Panc1 (cell line): ENCODE data around the gene PCNT.

ENCODE experiments used
- CTCF ChIP-seq: fragments of 450-650 bp; IDR thresholded peaks from 2 replicates; pipeline ENCODE4 v1.5.1; 2017; ENCODE audit warnings: mild to moderate bottlenecking
- POLR2AphosphoS5 ChIP-seq: IDR thresholded peaks from 2 replicates; pipeline ENCODE4 v1.6.1; 2012; ENCODE audit warnings: mild to moderate bottlenecking, low read depth, low read length, moderate library complexity
- REST ChIP-seq, 2 experiments: IDR thresholded peaks; 2 replicates each; pipeline ENCODE4 v1.6.1; 2011 to 2012; ENCODE audit warnings: low read depth in 2 of 2, control low read depth in 1 of 2, low read length in 1 of 2, mild to moderate bottlenecking in 1 of 2, moderate library complexity in 1 of 2; ENCODE audit not compliant: insufficient read depth in 1 of 2
- SIN3A ChIP-seq: IDR thresholded peaks from 2 replicates; pipeline ENCODE4 v1.6.1; 2012; ENCODE audit warnings: low read depth, mild to moderate bottlenecking, low read length, moderate library complexity, borderline replicate concordance; ENCODE audit not compliant: insufficient read depth
- TCF7L2 ChIP-seq: IDR thresholded peaks from 2 replicates; pipeline ENCODE4 v1.6.1; 2011; ENCODE audit warnings: mild to moderate bottlenecking, low read depth, low read length, inconsistent platforms

GRCh38 chr21:46374761-46375389 lies 50.9 kb downstream of the PCNT start:
- TF ChIP-seq CTCF (no peak), POLR2AphosphoS5 (no peak), REST (IDR thresholded peaks at IDR 0.05; ENCODE audit: insufficient read depth in 1 of 2, low read depth in 2 of 2, low read length in 1 of 2) (no peak), SIN3A (no peak), TCF7L2 (no peak)
